Mesenchymal stem cell (in vitro differentiated cells and primary cell): ENCODE data around the gene CD8B2.
A peak's percentile ranks its signal among the peaks of the same experiment; 100 is the strongest.
"Not testable (repeated sequence)": the region's sequence is repeated elsewhere in the genome, so short reads cannot be mapped to it uniquely, and the experiment has no call there.

ENCODE experiments used
- DNase-seq: peaks from one replicate; pipeline ENCODE4 v3.0.0-alpha.2; 2013
- H2AFZ ChIP-seq: one replicate; pipeline ENCODE4 v1.6.1; 2013; ENCODE audit warnings: low read depth, mild to moderate bottlenecking, control low read depth, inconsistent platforms, low read length, moderate library complexity
- H2AK5ac ChIP-seq: 2 replicates; pipeline ENCODE4 v1.6.1; 2013; ENCODE audit warnings: low read length, moderate library complexity, mild to moderate bottlenecking, inconsistent platforms; ENCODE audit not compliant: severe bottlenecking
- H2BK120ac ChIP-seq: one replicate; pipeline ENCODE4 v1.6.1; 2013; ENCODE audit warnings: low read depth, mild to moderate bottlenecking, inconsistent platforms, low read length, moderate library complexity
- H2BK12ac ChIP-seq, 2 experiments: one replicate each; pipeline ENCODE4 v1.6.1; 2013; ENCODE audit warnings: inconsistent platforms in 2 of 2, low read length in 2 of 2, mild to moderate bottlenecking in 2 of 2, moderate library complexity in 2 of 2, control low read depth in 1 of 2
- H2BK15ac ChIP-seq: one replicate; pipeline ENCODE4 v1.6.1; 2013; ENCODE audit warnings: mild to moderate bottlenecking, low read depth, inconsistent platforms; ENCODE audit not compliant: poor library complexity, severe bottlenecking
- H2BK5ac ChIP-seq: 2 replicates; pipeline ENCODE4 v1.6.1; 2013; ENCODE audit warnings: low read depth, mild to moderate bottlenecking, low read length, control low read depth, inconsistent platforms; ENCODE audit not compliant: poor library complexity, severe bottlenecking
- H3K14ac ChIP-seq, 2 experiments: one replicate each; pipeline ENCODE4 v1.6.1; 2013; ENCODE audit warnings: inconsistent platforms in 2 of 2, low read length in 2 of 2, control low read depth in 1 of 2, mild to moderate bottlenecking in 1 of 2, moderate library complexity in 1 of 2
- H3K18ac ChIP-seq, 2 experiments: one replicate each; pipeline ENCODE4 v1.6.1; 2013; ENCODE audit warnings: inconsistent platforms in 2 of 2, low read length in 2 of 2, control low read depth in 1 of 2, low read depth in 1 of 2, mild to moderate bottlenecking in 1 of 2
- H3K23ac ChIP-seq, 2 experiments: one replicate each; pipeline ENCODE4 v1.6.1; 2013; ENCODE audit warnings: inconsistent platforms in 2 of 2, low read length in 2 of 2, mild to moderate bottlenecking in 2 of 2, moderate library complexity in 2 of 2, control low read depth in 1 of 2
- H3K27ac ChIP-seq: 2 replicates; pipeline ENCODE4 v1.5.1; 2013; ENCODE audit warnings: mild to moderate bottlenecking, moderate library complexity, low read length, control low read depth, inconsistent platforms; ENCODE audit not compliant: poor library complexity, severe bottlenecking
- H3K27me3 ChIP-seq, 2 experiments: 2 replicates each; pipeline versions ENCODE4 v1.6.1 to v1.7.0; 2013; ENCODE audit warnings: low read length in 2 of 2, mild to moderate bottlenecking in 2 of 2, moderate library complexity in 2 of 2, control low read depth in 1 of 2, inconsistent platforms in 1 of 2; ENCODE audit not compliant: control insufficient read depth in 1 of 2, insufficient read depth in 1 of 2
- H3K36me3 ChIP-seq, 2 experiments: 2 replicates each; pipeline versions ENCODE4 v1.6.1 to v1.7.0; 2013; ENCODE audit warnings: low read length in 2 of 2, control low read depth in 1 of 2, inconsistent platforms in 1 of 2, low read depth in 1 of 2, mild to moderate bottlenecking in 1 of 2; ENCODE audit not compliant: insufficient read depth in 2 of 2, control insufficient read depth in 1 of 2
- H3K4ac ChIP-seq, 2 experiments: one replicate each; pipeline ENCODE4 v1.6.1; 2013; ENCODE audit warnings: inconsistent platforms in 2 of 2, low read length in 2 of 2, mild to moderate bottlenecking in 2 of 2, moderate library complexity in 2 of 2, control low read depth in 1 of 2, low read depth in 1 of 2
- H3K4me1 ChIP-seq: 2 replicates; pipeline ENCODE4 v1.6.1; 2013; ENCODE audit warnings: low read depth, low read length, control low read depth; ENCODE audit not compliant: control insufficient read depth, insufficient read depth
- H3K4me2 ChIP-seq: 2 replicates; pipeline ENCODE4 v1.6.1; 2013; ENCODE audit warnings: low read length, mild to moderate bottlenecking, inconsistent platforms; ENCODE audit not compliant: poor library complexity, severe bottlenecking
- H3K4me3 ChIP-seq, 2 experiments: 2 replicates each; pipeline versions ENCODE4 v1.5.1 to v1.7.0; 2013; ENCODE audit warnings: low read length in 2 of 2, mild to moderate bottlenecking in 2 of 2, control low read depth in 1 of 2, low read depth in 1 of 2; ENCODE audit not compliant: insufficient read depth in 1 of 2
- H3K79me1 ChIP-seq: replicated peaks from 2 replicates; pipeline ENCODE4 v1.6.1; 2013; ENCODE audit warnings: mild to moderate bottlenecking, control low read depth, low read length, inconsistent platforms; ENCODE audit not compliant: poor library complexity, severe bottlenecking
- H3K9ac ChIP-seq: 2 replicates; pipeline ENCODE4 v1.7.0; 2013; ENCODE audit warnings: mild to moderate bottlenecking, low read length, moderate library complexity
- H3K9me3 ChIP-seq: 2 replicates; pipeline ENCODE4 v1.7.0; 2013; ENCODE audit warnings: mild to moderate bottlenecking, low read length; ENCODE audit not compliant: control insufficient read depth
- H4K8ac ChIP-seq: one replicate; pipeline ENCODE4 v1.6.1; 2013; ENCODE audit warnings: inconsistent platforms, mild to moderate bottlenecking, low read length, moderate library complexity
- H4K91ac ChIP-seq: one replicate; pipeline ENCODE4 v1.6.1; 2013; ENCODE audit warnings: mild to moderate bottlenecking, low read length, inconsistent platforms
- WGBS: methylation state at CpG from one replicate; pipeline ENCODE4 v1.1.7; 2013; ENCODE audit warnings: mixed read lengths; 5-methylcytosine and 5-hydroxymethylcytosine counted together

CD8B2 gene

DNA sequence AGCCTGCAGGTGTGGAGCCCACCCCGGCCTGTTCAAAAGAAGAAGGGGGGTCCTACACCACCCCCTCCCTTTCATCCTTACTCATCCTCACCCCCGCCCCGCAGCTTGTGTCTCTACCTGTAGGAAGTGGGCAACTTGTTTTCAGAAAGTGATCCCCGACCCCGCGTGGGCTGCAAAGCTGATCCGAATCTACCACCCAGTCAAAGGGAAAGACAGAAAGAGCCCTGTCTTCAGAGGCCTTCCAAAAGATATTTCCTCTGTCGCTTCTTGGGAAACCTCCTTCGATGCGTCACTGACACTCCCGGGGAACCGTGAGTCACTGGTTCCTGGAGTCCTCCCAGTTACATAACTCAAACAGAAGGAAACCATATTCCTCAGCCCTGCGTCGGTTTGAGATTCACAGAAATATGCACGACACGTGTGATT is 24.3 kb downstream of the CD8B2 start:
- H3K4ac ChIP-seq, H3K4me1 ChIP-seq, H2BK120ac ChIP-seq, H3K27ac ChIP-seq, H2AK5ac ChIP-seq, H3K4me2 ChIP-seq, H2BK5ac ChIP-seq, H2BK15ac ChIP-seq, H3K23ac ChIP-seq, H3K79me1 ChIP-seq, H3K9me3 ChIP-seq, H4K91ac ChIP-seq, H3K36me3 ChIP-seq, H4K8ac ChIP-seq, H2AFZ ChIP-seq, H3K27me3 ChIP-seq, H3K18ac ChIP-seq, H2BK12ac ChIP-seq, H3K14ac ChIP-seq: not testable (repeated sequence)
- 52% methylated on average over 14 of the region's 16 CpGs for whole genome bisulfite sequencing
- peak overlapping the region; percentile 75 for H3K9ac ChIP-seq
- peak overlapping the region in 1 of 2 experiments; percentile 61 for H3K4me3 ChIP-seq
- peak; percentile 73 for DNase-seq

DNA sequence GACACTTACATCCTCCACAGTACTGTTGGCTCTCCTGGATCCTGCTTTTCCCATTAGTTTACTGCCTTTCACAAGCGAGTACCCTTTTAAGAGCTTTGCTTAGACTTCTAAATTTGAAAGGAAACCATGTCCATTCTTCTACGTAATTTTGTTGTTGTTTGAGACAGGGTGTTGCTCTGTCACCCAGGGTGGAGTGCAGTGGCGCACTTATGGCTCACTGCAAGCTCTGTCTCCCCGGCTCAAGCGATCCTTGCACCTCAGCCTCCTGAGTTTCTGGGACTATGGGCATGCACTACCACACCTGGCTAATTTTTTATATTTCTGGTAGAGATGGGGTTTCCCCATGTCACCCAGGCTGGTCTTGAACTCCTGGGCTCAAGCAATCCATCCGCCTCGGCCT is 24.8 kb downstream of the CD8B2 start:
- DNase-seq, H3K4me1 ChIP-seq, H2BK12ac ChIP-seq, H3K14ac ChIP-seq, H2BK5ac ChIP-seq, H3K4ac ChIP-seq, H2AFZ ChIP-seq, H3K18ac ChIP-seq, H2AK5ac ChIP-seq, H2BK15ac ChIP-seq, H2BK120ac ChIP-seq, H3K9me3 ChIP-seq, H3K36me3 ChIP-seq, H3K27ac ChIP-seq, H3K27me3 ChIP-seq, H3K23ac ChIP-seq, H3K79me1 ChIP-seq, H4K8ac ChIP-seq, H3K4me2 ChIP-seq, H4K91ac ChIP-seq: not testable (repeated sequence)
- H3K9ac ChIP-seq = peak overlapping the region; percentile 75
- 90% methylated on average over 5 of the region's 7 CpGs for WGBS
- peak overlapping the region in 1 of 2 experiments; percentile 61 for H3K4me3 ChIP-seq

DNA sequence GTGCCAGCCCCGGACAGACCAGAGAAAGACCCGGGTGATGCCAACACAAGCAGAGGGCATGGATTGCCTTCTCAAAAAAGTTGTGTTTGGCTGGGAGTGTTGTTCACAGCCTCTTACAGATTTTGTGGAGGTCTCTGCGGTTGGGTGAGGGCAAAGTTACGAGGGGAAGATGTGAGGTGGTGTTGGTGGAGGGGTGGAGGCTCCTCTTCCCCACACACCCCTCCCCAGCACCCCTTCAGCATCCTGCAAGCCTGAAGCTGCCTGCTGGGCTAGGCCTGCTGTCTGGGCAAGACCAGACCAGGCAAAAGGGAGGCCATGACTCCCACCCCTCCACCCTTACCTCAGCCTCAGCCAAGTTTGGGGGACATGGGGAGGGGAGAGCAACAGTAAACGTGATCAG is 26.2 kb downstream of the CD8B2 start:
- H3K79me1 ChIP-seq, H2AK5ac ChIP-seq, H2BK120ac ChIP-seq, H3K23ac ChIP-seq, H2AFZ ChIP-seq, H3K36me3 ChIP-seq, H3K4me3 ChIP-seq, H2BK5ac ChIP-seq, H3K4ac ChIP-seq, H3K9me3 ChIP-seq, H3K14ac ChIP-seq, H3K27me3 ChIP-seq, DNase-seq, H3K4me2 ChIP-seq, H2BK12ac ChIP-seq, H3K18ac ChIP-seq, H4K8ac ChIP-seq, H3K9ac ChIP-seq, H4K91ac ChIP-seq, H2BK15ac ChIP-seq, H3K4me1 ChIP-seq, H3K27ac ChIP-seq: not testable (repeated sequence)
- WGBS = 100% methylated on average over 2 of the region's 5 CpGs

DNA sequence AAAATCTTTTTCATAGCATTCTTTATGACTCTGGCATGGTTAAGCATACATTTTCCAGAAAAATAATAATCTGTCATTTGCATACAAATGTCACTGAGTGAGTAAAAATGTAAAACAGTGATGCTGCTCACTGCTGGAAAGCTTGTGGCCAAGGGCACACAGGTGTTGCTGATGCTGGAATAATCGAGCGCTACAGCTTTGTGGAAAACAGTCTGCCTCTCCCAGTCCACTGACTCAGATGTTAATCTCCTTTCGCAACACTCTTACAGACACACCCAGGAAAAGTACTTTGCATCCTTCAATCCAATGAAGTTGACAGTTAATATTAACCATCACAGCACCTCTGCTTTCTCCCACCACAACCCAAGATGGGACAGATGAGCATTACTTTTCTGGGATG is 27.7 kb downstream of the CD8B2 start:
- not testable (repeated sequence) for H2BK120ac ChIP-seq, H3K4ac ChIP-seq, H3K14ac ChIP-seq, H3K9ac ChIP-seq, H2BK12ac ChIP-seq, H4K8ac ChIP-seq, H3K9me3 ChIP-seq, H3K36me3 ChIP-seq, H4K91ac ChIP-seq, H3K4me1 ChIP-seq, H3K4me3 ChIP-seq, H2AFZ ChIP-seq, H2BK5ac ChIP-seq, H3K79me1 ChIP-seq, H3K27ac ChIP-seq, H2BK15ac ChIP-seq, H3K27me3 ChIP-seq, H2AK5ac ChIP-seq, H3K18ac ChIP-seq, H3K4me2 ChIP-seq, H3K23ac ChIP-seq
- DNase-seq = peak; percentile 4
- WGBS = 92% methylated on average over 3 of the region's 3 CpGs
